Body of pancreas (tissue), 4 donors: ENCODE results near the gene CHI3L2. TPM values are rescaled to one million over a fixed set of nuclear protein-coding genes. Genes with fewer than 3 reads are reported as not detected.
A peak's percentile ranks its signal among the peaks of the same experiment; 100 is the strongest.

Source experiments
- ATAC-seq: fragments of 150-250 bp; one replicate; pipeline ENCODE4 v1.9.1; 2016
- DNase-seq, 4 donors: peaks; one replicate each; pipeline ENCODE4 v3.0.0-alpha.2; 2019
- H3K27ac ChIP-seq, 4 donors: fragments of 200-600 bp; sonication (generic); 1 replicate in 3 of 4; 2 replicates in 1 of 4; pipeline versions ENCODE4 v1.5.1 to v1.6.1; 2016 to 2019; ENCODE audit warnings: mild to moderate bottlenecking in 1 of 4, mixed read lengths in 1 of 4, moderate library complexity in 1 of 4
- H3K27me3 ChIP-seq, 2 donors: fragments of 200-600 bp; sonication (generic); one replicate each; pipeline ENCODE4 v1.6.0; 2016; ENCODE audit warnings: mild to moderate bottlenecking in 1 of 2
- H3K36me3 ChIP-seq, 2 donors: fragments of 200-600 bp; sonication (generic); replicated peaks in 1 of 2; 2 replicates each; pipeline ENCODE4 v1.5.1; 2016; ENCODE audit warnings: low read depth in 2 of 2; ENCODE audit not compliant: insufficient read depth in 1 of 2
- H3K4me1 ChIP-seq: fragments of 200-600 bp; sonication (generic); one replicate; pipeline ENCODE4 v1.6.0; 2016
- H3K4me3 ChIP-seq, 2 donors: fragments of 200-600 bp; sonication (generic); 1 replicate in 1 of 2; 2 replicates in 1 of 2; pipeline ENCODE4 v1.5.1; 2016 to 2019
- H3K9me3 ChIP-seq, 3 donors: fragments of 200-600 bp; sonication (generic); 1 replicate in 2 of 3; 2 replicates in 1 of 3; pipeline ENCODE4 v1.5.1; 2016
- POLR2A ChIP-seq, 3 donors: fragments of 450-650 bp; IDR thresholded peaks; one replicate each; pipeline ENCODE4 v1.6.1; 2016; ENCODE audit warnings: antibody characterized with exemption in 3 of 3, mild to moderate bottlenecking in 2 of 3
- whole genome bisulfite sequencing, 2 donors: methylation state at CpG; one replicate each; pipeline ENCODE4 v1.1.5; 2017; 5-methylcytosine and 5-hydroxymethylcytosine counted together
- intact Hi-C: fragments of 100-400 bp; cut with DNase I; formaldehyde crosslinking; loops from one replicate; pipeline ENCODE4 v1.15.1; 2023
- total RNA-seq, 2 donors: library from RNA; depleted of rRNA; stranded (reverse); fragments of >200 nt; gene quantifications; one replicate each; pipeline ENCODE4 v1.1.0, GENCODE V29; 2016
- TF ChIP-seq, protein P1 (sequence below), 7 experiments: fragments of 450-650 bp in 4 of 7; fragments of 200-600 bp in 3 of 7; sonication (generic) in 3 of 7; IDR thresholded peaks; one replicate each; pipeline ENCODE4 v1.5.1; 2016 to 2019; ENCODE audit warnings: antibody characterized with exemption in 7 of 7

Gene CHI3L2
- total RNA-seq, 2 donors from 2014 or later: not detected

DNA sequence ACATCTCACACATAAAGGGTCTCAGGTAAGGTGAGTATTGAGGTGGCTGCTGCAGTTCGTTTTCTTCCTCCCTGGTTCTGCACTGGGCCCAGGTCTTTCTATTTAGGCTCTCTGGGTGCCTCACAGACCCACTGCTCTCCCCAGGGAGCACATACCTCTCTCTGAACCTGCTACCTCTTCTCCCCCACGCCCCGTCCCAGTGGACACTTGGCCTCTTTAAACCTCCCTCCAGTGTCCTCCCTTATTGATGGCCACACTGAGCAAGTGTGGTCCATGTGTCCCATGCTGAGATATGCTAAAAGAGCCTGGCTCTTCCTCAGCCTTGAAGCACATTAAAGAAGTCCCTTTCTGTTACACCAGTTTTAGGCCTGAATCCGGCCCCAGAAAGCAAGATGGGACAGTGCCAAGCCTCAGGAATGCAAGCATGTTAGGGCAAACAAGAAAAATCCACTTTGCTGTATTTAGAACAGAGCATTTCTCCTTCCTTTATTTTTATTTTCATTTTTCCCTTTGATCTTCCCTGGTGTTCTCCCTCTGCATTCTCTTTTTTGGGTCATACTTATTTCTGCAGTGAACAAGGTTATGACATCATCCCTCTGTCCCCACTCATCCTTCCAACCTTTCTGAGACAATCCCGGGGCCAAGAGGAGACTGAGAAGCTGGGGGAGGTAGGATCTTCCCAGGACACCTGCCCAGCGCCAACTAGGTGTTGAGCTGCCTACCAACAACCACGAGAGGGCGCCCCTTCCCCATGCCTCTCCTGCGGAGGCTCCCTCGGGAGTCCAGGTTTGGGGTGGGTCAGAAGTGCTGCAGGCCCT lies 5.0 kb upstream of the CHI3L2 start:
- no peak overlapping the region for H3K4me3 ChIP-seq
- H3K27me3 ChIP-seq: no peaks in the 10 kb centered on the region
- H3K4me1 ChIP-seq: peaks cover 15% of the 10 kb centered on the region
- no peaks in the 10 kb centered on the region for H3K36me3 ChIP-seq
- no peaks in the 10 kb centered on the region for H3K9me3 ChIP-seq
- intact Hi-C loops: no loop called here
- DNase-seq (peak; percentile 74 to 83 (median 80)), ATAC-seq (peak; percentile 87)
- TF ChIP-seq, protein P1, sequence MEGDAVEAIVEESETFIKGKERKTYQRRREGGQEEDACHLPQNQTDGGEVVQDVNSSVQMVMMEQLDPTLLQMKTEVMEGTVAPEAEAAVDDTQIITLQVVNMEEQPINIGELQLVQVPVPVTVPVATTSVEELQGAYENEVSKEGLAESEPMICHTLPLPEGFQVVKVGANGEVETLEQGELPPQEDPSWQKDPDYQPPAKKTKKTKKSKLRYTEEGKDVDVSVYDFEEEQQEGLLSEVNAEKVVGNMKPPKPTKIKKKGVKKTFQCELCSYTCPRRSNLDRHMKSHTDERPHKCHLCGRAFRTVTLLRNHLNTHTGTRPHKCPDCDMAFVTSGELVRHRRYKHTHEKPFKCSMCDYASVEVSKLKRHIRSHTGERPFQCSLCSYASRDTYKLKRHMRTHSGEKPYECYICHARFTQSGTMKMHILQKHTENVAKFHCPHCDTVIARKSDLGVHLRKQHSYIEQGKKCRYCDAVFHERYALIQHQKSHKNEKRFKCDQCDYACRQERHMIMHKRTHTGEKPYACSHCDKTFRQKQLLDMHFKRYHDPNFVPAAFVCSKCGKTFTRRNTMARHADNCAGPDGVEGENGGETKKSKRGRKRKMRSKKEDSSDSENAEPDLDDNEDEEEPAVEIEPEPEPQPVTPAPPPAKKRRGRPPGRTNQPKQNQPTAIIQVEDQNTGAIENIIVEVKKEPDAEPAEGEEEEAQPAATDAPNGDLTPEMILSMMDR (IDR thresholded peaks at IDR 0.05): peak; percentile 86 to 95 (median 90)
- TF ChIP-seq POLR2A (IDR thresholded peaks at IDR 0.05): no peak
- no peak overlapping the region for H3K27ac ChIP-seq
- 21 to 22% methylated on average over 8 to 10 of the region's 10 CpGs for WGBS, 2 donors

DNA sequence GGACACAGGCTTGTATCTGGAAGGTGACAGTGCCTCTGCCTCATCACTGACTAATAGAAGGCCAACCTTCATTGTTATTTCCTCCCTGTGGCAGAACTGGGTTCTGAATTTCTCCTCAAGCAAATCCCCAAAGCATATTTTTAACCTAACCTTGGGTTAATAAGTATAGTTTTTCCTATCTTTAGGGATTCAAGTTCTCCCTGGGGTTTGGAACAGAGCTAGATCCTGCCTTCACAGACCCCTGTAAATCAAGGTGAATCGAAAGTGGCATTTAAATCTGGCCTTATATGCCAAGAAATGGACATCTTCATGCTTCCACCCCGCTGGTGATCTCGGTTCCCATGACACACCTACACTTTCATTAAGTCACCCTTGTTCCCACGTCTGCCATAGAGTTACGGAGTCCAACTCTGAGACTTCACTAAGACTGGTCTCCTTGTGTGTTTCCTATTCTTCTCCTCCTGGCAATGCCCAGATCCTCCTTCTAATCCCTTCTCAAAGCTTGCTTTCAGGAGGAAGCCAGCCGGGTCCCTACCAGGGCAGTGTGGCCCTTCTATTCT lies 4.3 kb upstream of the CHI3L2 start:
- no peak overlapping the region for H3K27ac ChIP-seq
- intact Hi-C loops: no loop called here
- WGBS, 2 donors: 67 to 71% methylated on average over 6 of the region's 6 CpGs
- no peaks in the 10 kb centered on the region for H3K36me3 ChIP-seq
- TF ChIP-seq, protein P1 (IDR thresholded peaks at IDR 0.05): no peak
- TF ChIP-seq POLR2A (IDR thresholded peaks at IDR 0.05): no peak
- DNase-seq (no peak), ATAC-seq (no peak)
- H3K4me1 ChIP-seq: peaks cover 22% of the 10 kb centered on the region
- H3K4me3 ChIP-seq: no peak overlapping the region
- H3K27me3 ChIP-seq: no peaks in the 10 kb centered on the region
- no peaks in the 10 kb centered on the region for H3K9me3 ChIP-seq

DNA sequence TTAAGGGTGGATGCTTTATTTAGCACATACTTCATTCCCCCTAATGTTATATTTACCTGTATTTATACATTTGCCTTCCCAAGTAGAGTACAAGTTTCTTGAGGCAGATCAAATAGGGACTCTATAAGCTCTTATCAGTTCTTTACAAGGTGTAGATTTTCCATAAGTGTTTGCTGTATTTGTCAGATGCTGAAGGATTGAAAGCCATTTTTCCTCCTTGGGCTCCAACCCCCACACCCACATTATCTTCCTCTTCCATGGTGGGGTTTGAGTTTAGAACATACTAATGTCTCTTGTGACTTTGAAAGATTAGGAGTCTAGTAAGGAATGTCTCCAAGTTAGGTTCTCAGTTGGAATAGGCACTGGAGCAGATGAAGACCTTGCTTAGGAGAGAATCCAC lies 2.4 kb upstream of the CHI3L2 start:
- ATAC-seq (no peak), DNase-seq (no peak)
- TF ChIP-seq, protein P1 (IDR thresholded peaks at IDR 0.05): no peak
- no peak for TF ChIP-seq POLR2A (IDR thresholded peaks at IDR 0.05)
- no peaks in the 10 kb centered on the region for H3K27me3 ChIP-seq
- no peak overlapping the region for H3K4me3 ChIP-seq
- peaks cover 30% of the 10 kb centered on the region for H3K4me1 ChIP-seq
- H3K27ac ChIP-seq: no peak overlapping the region
- no peaks in the 10 kb centered on the region for H3K36me3 ChIP-seq
- intact Hi-C loops: loop anchor here (5.0 kb wide), 1 partner anchor 177 kb away; no protein-coding TSS in a partner anchor
- no peaks in the 10 kb centered on the region for H3K9me3 ChIP-seq

DNA sequence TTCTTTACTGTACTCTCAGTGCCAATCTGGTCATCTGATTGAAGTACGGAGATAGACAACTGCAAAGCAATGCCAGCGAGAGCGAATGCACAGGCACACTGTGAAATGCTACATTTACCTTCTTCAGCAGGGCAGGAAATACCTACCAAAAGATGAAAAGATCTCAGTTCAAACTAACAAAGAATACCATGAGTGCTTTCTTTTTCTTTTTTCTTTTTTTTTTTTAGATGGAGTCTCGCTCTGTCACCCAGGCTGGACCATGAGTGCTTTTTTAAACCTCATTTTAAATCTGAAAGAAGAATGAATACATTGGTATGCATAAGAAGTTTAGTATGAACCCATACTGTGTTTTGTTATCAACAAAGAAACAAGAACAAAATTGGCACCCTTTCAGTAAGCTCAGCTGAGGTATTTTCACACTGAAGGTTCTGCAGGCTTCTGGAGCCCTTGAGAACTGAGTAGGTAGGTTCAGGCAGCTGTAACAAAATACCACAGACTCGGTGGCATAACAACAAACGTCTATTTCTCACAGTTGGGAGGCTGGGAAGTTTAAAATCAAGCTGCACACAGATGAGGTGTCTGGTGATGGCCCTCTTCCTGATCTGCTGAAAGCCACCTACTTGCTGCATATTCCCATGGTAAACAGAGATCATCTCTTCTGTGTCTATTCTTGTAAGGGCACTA lies 1.7 kb upstream of the CHI3L2 start:
- Histone ChIP-seq H3K27ac (no peak overlapping the region), H3K27me3 (no peaks in the 10 kb centered on the region), H3K4me3 (no peak overlapping the region), H3K4me1 (peaks cover 30% of the 10 kb centered on the region), H3K36me3 (no peaks in the 10 kb centered on the region), H3K9me3 (no peaks in the 10 kb centered on the region)
- no peak for DNase-seq
- intact Hi-C loops: loop anchor here (5.0 kb wide), 1 partner anchor 176 kb away; no protein-coding TSS in a partner anchor
- no peak for ATAC-seq
- 31 to 36% methylated on average over 6 of the region's 6 CpGs for WGBS, 2 donors
- TF ChIP-seq, protein P1 (IDR thresholded peaks at IDR 0.05): no peak
- TF ChIP-seq POLR2A (IDR thresholded peaks at IDR 0.05): no peak
